Stimulated activated CD4-positive, alpha-beta T cell treated with anti-CD3 and anti-CD28 coated beads, Interleukin-4, amount 100 ng/mL, for 48 hours (primary cell): ENCODE measurements around the gene TMEM14C.
"Not testable (repeated sequence)": the region's sequence is repeated elsewhere in the genome, so short reads cannot be mapped to it uniquely, and the experiment has no call there.

ENCODE experiments used
- DNase-seq, 2 donors: peaks; one replicate each; pipeline ENCODE4 v3.0.0-alpha.2; 2020; ENCODE audit warnings: low read depth in 2 of 2

TMEM14C gene

GRCh38 chr6:10720960-10721849 is 1.7 kb upstream of the TMEM14C start:
- not testable (repeated sequence) for DNase-seq

GRCh38 chr6:10721850-10722569 is 860 bp upstream of the TMEM14C start:
- DNase-seq, result no peak

- DNase-seq, result no peak
Observed at GRCh38 chr6:10722570-10722819, 375 bp upstream of the TMEM14C start.

- no peak for DNase-seq
Observed at GRCh38 chr6:10723567-10723881, 654 bp downstream of the TMEM14C start.

GRCh38 chr6:10725044-10725443 is 2.2 kb downstream of the TMEM14C start:
- no peak for DNase-seq

- DNase-seq, result no peak
Observed at GRCh38 chr6:10725716-10726115, 2.8 kb downstream of the TMEM14C start.

- DNase-seq, result no peak
Observed at GRCh38 chr6:10730254-10730653, 7.4 kb downstream of the TMEM14C start.

- no peak for DNase-seq
Observed at GRCh38 chr6:10733151-10733715, 10.4 kb downstream of the TMEM14C start.

GRCh38 chr6:10733863-10734262 is 11.0 kb downstream of the TMEM14C start:
- DNase-seq, result no peak

GRCh38 chr6:10736731-10737130 is 13.9 kb downstream of the TMEM14C start:
- no peak for DNase-seq

GRCh38 chr6:10740061-10740460 is 17.2 kb downstream of the TMEM14C start:
- DNase-seq, result no peak

- not testable (repeated sequence) for DNase-seq
Observed at GRCh38 chr6:10741643-10742042, 18.8 kb downstream of the TMEM14C start.

GRCh38 chr6:10742251-10742650 is 19.4 kb downstream of the TMEM14C start:
- DNase-seq, result no peak

GRCh38 chr6:10743515-10743914 is 20.6 kb downstream of the TMEM14C start:
- DNase-seq, result no peak

GRCh38 chr6:10745116-10745515 is 22.2 kb downstream of the TMEM14C start:
- no peak for DNase-seq

- DNase-seq, result no peak
Observed at GRCh38 chr6:10746915-10747250, 24.0 kb downstream of the TMEM14C start.

GRCh38 chr6:10747251-10747972 is 24.5 kb downstream of the TMEM14C start, which contains the start of gene TMEM14B:
TMEM14B (plus strand) TSS chr6:10747805; CDS start chr6:10749246, 1,441 bp downstream.
- DNase-seq, result peak; percentile 99 to 100

GRCh38 chr6:10749734-10750133 is 26.9 kb downstream of the TMEM14C start:
- DNase-seq, result no peak

GRCh38 chr6:10750568-10750967 is 27.7 kb downstream of the TMEM14C start:
- not testable (repeated sequence) for DNase-seq

GRCh38 chr6:10751757-10752156 is 28.9 kb downstream of the TMEM14C start:
- DNase-seq, result not testable (repeated sequence)

- DNase-seq, result no peak
Observed at GRCh38 chr6:10756085-10756484, 33.2 kb downstream of the TMEM14C start.

GRCh38 chr6:10759312-10759839 is 36.5 kb downstream of the TMEM14C start:
- no peak for DNase-seq
